IPS-11a (cell line): ENCODE data around the gene CCDC85B.
A peak's percentile ranks its signal among the peaks of the same experiment; 100 is the strongest.

Source experiments
- H3K4me3 ChIP-seq: one replicate; pipeline ENCODE4 v1.5.1; 2013; ENCODE audit warnings: low read depth, low read length, control low read depth

The CCDC85B gene

GRCh38 chr11:65868076-65868667 lies 22.3 kb upstream of the CCDC85B start:
- H3K4me3 ChIP-seq: peak overlapping the region; percentile 52

DNA sequence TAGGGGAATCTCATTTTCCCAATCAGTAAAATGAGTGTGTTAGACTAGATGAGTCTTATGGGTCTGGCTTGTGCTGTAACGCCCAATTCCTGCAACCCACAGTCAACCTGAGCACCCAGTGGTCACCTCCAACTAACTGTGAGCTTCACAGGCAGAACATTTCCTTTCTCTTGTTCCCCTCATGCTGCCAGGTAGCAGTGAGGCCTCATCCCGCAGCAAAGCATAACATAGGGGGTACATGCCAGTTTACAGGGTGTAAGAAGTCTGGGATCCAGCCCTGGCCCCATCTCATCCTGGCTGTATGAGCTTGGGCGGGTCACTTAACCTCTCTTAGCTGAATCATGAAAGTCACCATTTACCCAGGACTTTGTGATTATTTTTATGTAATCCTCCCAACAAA lies 21.6 kb upstream of the CCDC85B start:
- H3K4me3 ChIP-seq: no peak overlapping the region

- H3K4me3 ChIP-seq: no peak overlapping the region
These were observed 20.7 kb upstream of the CCDC85B start for GRCh38 chr11:65869643-65870306.

DNA sequence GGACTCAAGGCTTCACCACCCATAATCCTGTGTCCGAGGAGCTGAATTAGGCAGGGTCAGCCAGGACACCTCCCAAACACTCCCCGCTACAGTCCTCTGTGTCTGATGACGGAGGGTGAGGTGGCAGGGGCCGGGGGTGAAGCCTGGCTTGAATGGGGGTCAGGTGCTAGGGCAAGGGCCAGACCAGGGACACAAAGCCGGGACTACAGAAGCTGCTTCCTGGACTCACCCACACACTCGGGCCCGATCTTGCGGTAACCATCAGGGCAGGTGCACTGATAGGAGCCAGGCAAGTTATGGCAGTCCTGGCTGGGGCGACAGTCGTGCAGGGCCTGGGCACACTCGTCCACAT lies 20.2 kb upstream of the CCDC85B start:
- H3K4me3 ChIP-seq: no peak overlapping the region

- no peak overlapping the region for H3K4me3 ChIP-seq
These were observed 19.5 kb upstream of the CCDC85B start for GRCh38 chr11:65870706-65871681.

GRCh38 chr11:65871811-65872548 lies 18.5 kb upstream of the CCDC85B start:
- H3K4me3 ChIP-seq: peak overlapping the region; percentile 30

DNA sequence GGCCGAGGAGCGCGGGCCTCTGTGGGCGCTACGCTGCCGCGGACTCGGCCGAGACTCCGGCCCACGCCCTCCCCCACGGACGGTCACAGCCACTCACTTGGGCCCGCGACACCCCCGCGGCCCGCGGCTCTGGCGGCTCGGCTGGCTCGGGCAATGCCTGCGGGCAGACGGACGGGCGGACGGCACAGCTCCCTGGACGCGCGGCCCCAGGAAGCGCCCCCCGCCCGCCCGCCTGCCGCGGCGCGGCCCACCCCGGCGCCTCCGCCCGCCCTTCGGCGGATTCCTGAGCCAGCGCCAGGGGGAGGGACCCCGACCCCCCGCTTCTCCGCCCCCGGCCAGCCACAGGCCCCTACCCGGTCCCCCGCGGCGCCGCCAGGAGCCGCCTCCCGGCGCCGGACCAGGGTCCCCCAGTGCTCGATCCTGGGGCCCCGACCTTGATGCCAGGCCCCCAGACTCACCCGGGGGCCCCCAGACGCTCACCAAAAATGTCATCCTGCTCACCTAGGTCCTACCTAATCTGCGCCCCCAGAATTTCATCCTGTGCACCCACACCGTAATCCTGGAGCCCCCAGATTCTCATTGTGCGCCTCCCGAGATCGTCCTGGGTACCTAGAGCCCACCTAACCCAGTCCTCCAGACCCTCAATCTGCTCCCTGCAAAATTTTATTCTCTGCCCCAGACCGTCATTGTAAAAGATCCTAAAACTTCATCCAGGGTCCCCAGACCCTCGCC lies 17.7 kb upstream of the CCDC85B start, which contains the start of gene EFEMP2:
TSS of gene EFEMP2 (minus strand) at position 215 of the 732 bp plus-strand sequence. CDS start 446 bp downstream, outside the sequence.
- H3K4me3 ChIP-seq: peak within 1 kb of the TSS; percentile 51

DNA sequence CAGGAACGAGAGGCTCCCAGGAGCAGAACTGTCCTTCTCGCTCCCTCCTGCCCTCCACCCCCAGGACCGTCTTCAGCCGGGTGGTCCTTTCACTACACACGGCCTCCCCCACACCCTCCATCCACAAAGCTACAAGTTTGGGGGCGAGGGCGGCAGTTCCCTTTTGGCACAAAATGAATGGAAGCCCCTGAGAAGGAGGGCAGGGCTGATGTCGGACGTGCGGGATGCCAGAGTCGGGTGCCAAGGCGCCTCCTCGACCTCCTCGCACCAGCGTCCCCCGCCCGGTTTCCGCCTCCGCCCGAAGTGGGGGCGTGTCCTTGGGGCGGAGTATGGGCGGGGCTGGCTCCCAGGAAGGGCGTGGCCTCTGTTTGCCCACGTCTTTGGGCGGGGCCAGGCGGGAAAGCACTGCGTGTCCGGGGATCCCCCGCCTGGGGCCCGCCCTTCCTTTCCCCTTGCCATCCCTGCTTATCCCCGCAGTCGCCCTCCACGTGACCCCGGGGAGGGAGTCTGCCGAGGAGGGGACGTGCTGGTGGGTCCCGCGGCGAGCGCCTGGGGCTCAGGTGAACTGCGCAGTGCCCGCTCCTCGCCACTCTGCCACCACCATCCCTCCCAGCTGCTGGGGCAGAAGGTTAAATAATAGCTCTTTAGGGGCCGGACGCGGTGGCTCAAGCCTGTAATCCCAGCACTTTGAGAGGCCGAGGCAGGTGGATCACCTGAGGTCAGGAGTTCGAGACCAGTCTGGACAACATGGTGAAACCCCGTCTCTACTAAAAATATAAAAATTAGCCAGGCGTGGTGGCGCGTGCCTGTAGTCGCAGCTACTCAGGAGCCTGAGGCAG lies 16.9 kb upstream of the CCDC85B start:
- H3K4me3 ChIP-seq: peak overlapping the region; percentile 51

DNA sequence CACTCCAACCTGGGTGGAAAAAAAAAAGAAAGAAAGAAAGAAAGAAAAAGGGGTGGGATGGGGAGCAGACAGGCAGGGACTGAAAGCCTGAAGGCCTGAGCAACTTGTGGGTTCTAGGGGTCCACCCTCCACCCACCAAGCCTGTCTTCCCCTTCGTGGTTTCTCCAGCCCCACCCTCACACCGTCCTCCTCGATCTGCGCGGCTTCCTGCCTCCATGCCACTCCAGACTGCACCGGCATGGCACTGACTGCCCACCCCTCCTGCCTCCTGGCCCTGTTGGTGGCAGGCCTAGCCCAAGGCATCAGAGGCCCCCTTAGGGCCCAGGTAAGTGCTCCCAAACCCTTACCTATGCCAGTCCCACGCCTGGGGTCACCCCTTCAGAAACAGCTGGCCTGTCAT lies 10.9 kb upstream of the CCDC85B start, which contains the start of gene CTSW:
TSS of gene CTSW (plus strand) at position 221 of the 400 bp plus-strand sequence. CDS start at position 239, 18 bp downstream.
- H3K4me3 ChIP-seq: no peak within 1 kb of the TSS

DNA sequence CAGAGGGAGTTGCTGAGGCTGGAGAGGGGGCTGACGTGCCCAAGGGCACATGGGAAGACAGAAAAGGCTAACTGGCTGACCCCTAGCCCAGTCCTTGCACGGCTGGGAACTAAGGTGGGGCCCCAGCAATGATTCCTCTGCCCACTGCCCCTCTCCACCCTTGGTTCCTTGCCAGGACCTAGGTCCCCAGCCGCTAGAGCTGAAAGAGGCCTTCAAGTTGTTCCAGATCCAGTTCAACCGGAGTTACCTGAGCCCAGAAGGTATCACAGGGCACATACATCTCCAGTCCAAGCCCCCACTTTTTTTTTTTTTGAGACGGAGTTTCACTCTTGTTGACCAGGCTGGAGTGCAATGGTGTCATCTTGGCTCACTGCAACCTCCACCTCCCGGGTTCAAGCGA lies 10.4 kb upstream of the CCDC85B start:
- H3K4me3 ChIP-seq: no peak overlapping the region

- H3K4me3 ChIP-seq: no peak overlapping the region
These were observed 9.5 kb upstream of the CCDC85B start for GRCh38 chr11:65880844-65881421.

- H3K4me3 ChIP-seq: no peak overlapping the region
These were observed 8.1 kb upstream of the CCDC85B start for GRCh38 chr11:65882120-65883057.

DNA sequence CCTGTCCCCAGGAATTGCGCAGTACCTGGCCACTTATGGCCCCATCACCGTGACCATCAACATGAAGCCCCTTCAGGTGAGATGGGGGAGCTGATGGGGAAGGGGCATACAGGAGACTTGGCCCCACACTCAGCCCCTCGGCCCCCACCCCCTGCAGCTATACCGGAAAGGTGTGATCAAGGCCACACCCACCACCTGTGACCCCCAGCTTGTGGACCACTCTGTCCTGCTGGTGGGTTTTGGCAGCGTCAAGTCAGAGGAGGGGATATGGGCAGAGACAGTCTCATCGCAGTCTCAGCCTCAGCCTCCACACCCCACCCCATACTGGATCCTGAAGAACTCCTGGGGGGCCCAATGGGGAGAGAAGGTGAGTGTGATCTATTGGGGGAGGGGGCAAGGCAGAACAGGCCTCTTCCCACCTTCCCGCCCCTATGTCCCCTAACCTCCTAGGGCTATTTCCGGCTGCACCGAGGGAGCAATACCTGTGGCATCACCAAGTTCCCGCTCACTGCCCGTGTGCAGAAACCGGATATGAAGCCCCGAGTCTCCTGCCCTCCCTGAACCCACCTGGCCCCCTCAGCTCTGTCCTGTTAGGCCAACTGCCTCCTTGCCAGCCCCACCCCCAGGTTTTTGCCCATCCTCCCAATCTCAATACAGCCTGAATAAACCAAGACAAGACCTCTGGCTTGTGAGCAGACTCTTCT lies 7.3 kb upstream of the CCDC85B start:
- H3K4me3 ChIP-seq: no peak overlapping the region

GRCh38 chr11:65883786-65884715 lies 6.4 kb upstream of the CCDC85B start:
- H3K4me3 ChIP-seq: no peak overlapping the region

DNA sequence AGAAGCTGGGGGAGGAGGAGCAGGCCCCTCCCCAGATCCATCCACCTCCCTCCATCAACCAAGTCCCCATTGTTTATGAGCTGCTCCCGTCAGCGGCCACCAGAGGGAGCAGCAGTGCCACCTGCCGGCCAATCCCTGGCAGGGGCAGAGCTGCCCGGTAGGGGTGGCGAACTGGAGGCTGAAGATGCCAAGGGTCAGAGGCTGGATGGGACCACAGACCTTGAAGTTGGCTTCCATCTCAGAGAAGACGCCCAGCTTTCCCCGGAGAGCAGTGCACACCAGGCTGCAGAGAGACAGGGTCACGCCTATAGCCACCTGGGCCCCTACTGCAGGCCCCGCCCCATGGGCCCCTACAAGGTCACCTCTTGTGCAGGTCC lies 5.8 kb upstream of the CCDC85B start:
- H3K4me3 ChIP-seq: no peak overlapping the region

GRCh38 chr11:65885231-65885630 lies 5.2 kb upstream of the CCDC85B start:
- no peak overlapping the region for H3K4me3 ChIP-seq
